ENCODE measurements around the gene SLC35G4. TPM values are rescaled to one million over a fixed set of nuclear protein-coding genes. Genes with fewer than 3 reads are reported as not detected.
"Not testable (repeated sequence)": the region's sequence is repeated elsewhere in the genome, so short reads cannot be mapped to it uniquely, and the experiment has no call there.

Gene SLC35G4
- total and polyA plus RNA-seq, 2 donors from 2014 or later = not detected

- no peak overlapping the region for H3K9ac ChIP-seq (ENCODE audit: low read length in 3 of 3)
- H3K27me3 ChIP-seq (ENCODE audit: control insufficient read depth, insufficient read depth, low read length) = no peaks in the 10 kb centered on the region
- TF ChIP-seq CTCF (IDR thresholded peaks at IDR 0.05; ENCODE audit: borderline replicate concordance, extremely low read depth, insufficient read depth) = no peak
- H3K4me1 ChIP-seq (ENCODE audit: control insufficient read depth in 2 of 3, insufficient read depth in 2 of 3, low read depth in 1 of 3, low read length in 3 of 3) = no peaks in the 10 kb centered on the region
- no peak for FAIRE-seq
- peaks cover 0 to 6% (median 0%) of the 10 kb centered on the region in 3 donors for H3K9me3 ChIP-seq (ENCODE audit: control insufficient read depth in 2 of 3, insufficient read depth in 1 of 3, low read length in 3 of 3)
- no peaks in the 10 kb centered on the region for H3K36me3 ChIP-seq (ENCODE audit: control insufficient read depth in 2 of 3, insufficient read depth in 3 of 3, low read length in 3 of 3)
- H3K4me3 ChIP-seq (ENCODE audit: low read length in 3 of 3) = no peak overlapping the region
- H3K27ac ChIP-seq (ENCODE audit: low read depth in 2 of 2, low read length in 2 of 2) = no peak overlapping the region
- DNase-seq = no peak
- intact Hi-C loops (cut with DNase I) = no loop called here
Measured at GRCh38 chr18:11600321-11600720, 9.1 kb upstream of the SLC35G4 start.

GRCh38 chr18:11607906-11608305, 1.5 kb upstream of the SLC35G4 start:
- H3K4me3 ChIP-seq (ENCODE audit: low read length in 3 of 3) = no peak overlapping the region
- no peaks in the 10 kb centered on the region for H3K27me3 ChIP-seq (ENCODE audit: control insufficient read depth, insufficient read depth, low read length)
- H3K4me1 ChIP-seq (ENCODE audit: control insufficient read depth in 2 of 3, insufficient read depth in 2 of 3, low read depth in 1 of 3, low read length in 3 of 3) = peaks cover 0 to 2% (median 0%) of the 10 kb centered on the region in 3 donors
- intact Hi-C loops (cut with DNase I) = no loop called here
- no peaks in the 10 kb centered on the region for H3K36me3 ChIP-seq (ENCODE audit: control insufficient read depth in 2 of 3, insufficient read depth in 3 of 3, low read length in 3 of 3)
- H3K9me3 ChIP-seq (ENCODE audit: control insufficient read depth in 2 of 3, insufficient read depth in 1 of 3, low read length in 3 of 3) = no peaks in the 10 kb centered on the region
- H3K9ac ChIP-seq (ENCODE audit: low read length in 3 of 3) = no peak overlapping the region
- FAIRE-seq (no peak), DNase-seq (peak in 2 of 5 donors; percentile 40 to 50)
- no peak for TF ChIP-seq CTCF (IDR thresholded peaks at IDR 0.05; ENCODE audit: borderline replicate concordance, extremely low read depth, insufficient read depth)
- no peak overlapping the region for H3K27ac ChIP-seq (ENCODE audit: low read depth in 2 of 2, low read length in 2 of 2)

GRCh38 chr18:11608618-11609017, 778 bp upstream of the SLC35G4 start:
- H3K9ac ChIP-seq (ENCODE audit: low read length in 3 of 3); FAIRE-seq; H3K27ac ChIP-seq (ENCODE audit: low read depth in 2 of 2, low read length in 2 of 2); intact Hi-C loops (cut with DNase I); H3K4me1 ChIP-seq (ENCODE audit: control insufficient read depth in 2 of 3, insufficient read depth in 2 of 3, low read depth in 1 of 3, low read length in 3 of 3); H3K4me3 ChIP-seq (ENCODE audit: low read length in 3 of 3); H3K27me3 ChIP-seq (ENCODE audit: control insufficient read depth, insufficient read depth, low read length); H3K9me3 ChIP-seq (ENCODE audit: control insufficient read depth in 2 of 3, insufficient read depth in 1 of 3, low read length in 3 of 3); DNase-seq; H3K36me3 ChIP-seq (ENCODE audit: control insufficient read depth in 2 of 3, insufficient read depth in 3 of 3, low read length in 3 of 3): not testable (repeated sequence)

- H3K27ac ChIP-seq (ENCODE audit: low read depth in 2 of 2, low read length in 2 of 2); H3K4me3 ChIP-seq (ENCODE audit: low read length in 3 of 3); H3K4me1 ChIP-seq (ENCODE audit: control insufficient read depth in 2 of 3, insufficient read depth in 2 of 3, low read depth in 1 of 3, low read length in 3 of 3); intact Hi-C loops (cut with DNase I); H3K36me3 ChIP-seq (ENCODE audit: control insufficient read depth in 2 of 3, insufficient read depth in 3 of 3, low read length in 3 of 3); FAIRE-seq; H3K9me3 ChIP-seq (ENCODE audit: control insufficient read depth in 2 of 3, insufficient read depth in 1 of 3, low read length in 3 of 3); H3K9ac ChIP-seq (ENCODE audit: low read length in 3 of 3); H3K27me3 ChIP-seq (ENCODE audit: control insufficient read depth, insufficient read depth, low read length); DNase-seq: not testable (repeated sequence)
Measured at GRCh38 chr18:11613073-11613472, 3.7 kb downstream of the SLC35G4 start.

GRCh38 chr18:11613611-11614010, 4.2 kb downstream of the SLC35G4 start:
- FAIRE-seq; intact Hi-C loops (cut with DNase I); DNase-seq: not testable (repeated sequence)

GRCh38 chr18:11614042-11614441, 4.6 kb downstream of the SLC35G4 start:
- FAIRE-seq; H3K4me1 ChIP-seq (ENCODE audit: control insufficient read depth in 2 of 3, insufficient read depth in 2 of 3, low read depth in 1 of 3, low read length in 3 of 3); H3K4me3 ChIP-seq (ENCODE audit: low read length in 3 of 3); H3K36me3 ChIP-seq (ENCODE audit: control insufficient read depth in 2 of 3, insufficient read depth in 3 of 3, low read length in 3 of 3); intact Hi-C loops (cut with DNase I); H3K9ac ChIP-seq (ENCODE audit: low read length in 3 of 3); H3K9me3 ChIP-seq (ENCODE audit: control insufficient read depth in 2 of 3, insufficient read depth in 1 of 3, low read length in 3 of 3); H3K27ac ChIP-seq (ENCODE audit: low read depth in 2 of 2, low read length in 2 of 2); H3K27me3 ChIP-seq (ENCODE audit: control insufficient read depth, insufficient read depth, low read length): not testable (repeated sequence)
- peak in 1 of 5 donors; percentile 78 for DNase-seq

More at GRCh38 chr18:11613611-11614010, 4.2 kb downstream of the SLC35G4 start:
- H3K4me3 ChIP-seq (ENCODE audit: low read length in 3 of 3); H3K4me1 ChIP-seq (ENCODE audit: control insufficient read depth in 2 of 3, insufficient read depth in 2 of 3, low read depth in 1 of 3, low read length in 3 of 3); H3K27ac ChIP-seq (ENCODE audit: low read depth in 2 of 2, low read length in 2 of 2); H3K9ac ChIP-seq (ENCODE audit: low read length in 3 of 3); H3K27me3 ChIP-seq (ENCODE audit: control insufficient read depth, insufficient read depth, low read length); H3K9me3 ChIP-seq (ENCODE audit: control insufficient read depth in 2 of 3, insufficient read depth in 1 of 3, low read length in 3 of 3); H3K36me3 ChIP-seq (ENCODE audit: control insufficient read depth in 2 of 3, insufficient read depth in 3 of 3, low read length in 3 of 3): not testable (repeated sequence)

GRCh38 chr18:11614981-11615380, 5.6 kb downstream of the SLC35G4 start:
- H3K9ac ChIP-seq (ENCODE audit: low read length in 3 of 3); H3K4me1 ChIP-seq (ENCODE audit: control insufficient read depth in 2 of 3, insufficient read depth in 2 of 3, low read depth in 1 of 3, low read length in 3 of 3); H3K9me3 ChIP-seq (ENCODE audit: control insufficient read depth in 2 of 3, insufficient read depth in 1 of 3, low read length in 3 of 3); DNase-seq; H3K27ac ChIP-seq (ENCODE audit: low read depth in 2 of 2, low read length in 2 of 2); H3K4me3 ChIP-seq (ENCODE audit: low read length in 3 of 3); H3K36me3 ChIP-seq (ENCODE audit: control insufficient read depth in 2 of 3, insufficient read depth in 3 of 3, low read length in 3 of 3); FAIRE-seq; intact Hi-C loops (cut with DNase I); H3K27me3 ChIP-seq (ENCODE audit: control insufficient read depth, insufficient read depth, low read length): not testable (repeated sequence)

Measured in kidney (tissue), 14 donors.